Chondrocyte (in vitro differentiated cells): ENCODE data around the gene CAPN15. TPM values are rescaled to one million over a fixed set of nuclear protein-coding genes. Genes with fewer than 3 reads are reported as not detected.

ENCODE experiments used
- DNase-seq: peaks from one replicate; pipeline ENCODE4 v3.0.0; 2021; ENCODE audit warnings: mixed read lengths, low spot score
- H3K27ac Mint-ChIP-seq: one replicate; pipeline ENCODE4 v1.8.0; 2021; ENCODE audit warnings: mild to moderate bottlenecking, moderate library complexity, mixed read lengths; ENCODE audit not compliant: unreplicated experiment
- H3K27me3 Mint-ChIP-seq: 2 replicates; pipeline ENCODE4 v1.8.0; 2021; ENCODE audit warnings: low read depth, mixed read lengths
- H3K36me3 Mint-ChIP-seq: 2 replicates; pipeline ENCODE4 v1.8.0; 2021; ENCODE audit warnings: low read depth, mixed read lengths
- H3K4me1 Mint-ChIP-seq: 2 replicates; pipeline ENCODE4 v1.8.0; 2021; ENCODE audit warnings: low read depth, mild to moderate bottlenecking, mixed read lengths
- H3K4me3 Mint-ChIP-seq: one replicate; pipeline ENCODE4 v1.8.0; 2021; ENCODE audit warnings: mild to moderate bottlenecking, moderate library complexity, mixed read lengths; ENCODE audit not compliant: unreplicated experiment
- H3K9me3 Mint-ChIP-seq: 2 replicates; pipeline ENCODE4 v1.8.0; 2021; ENCODE audit warnings: low read depth, mixed read lengths
- CTCF ChIP-seq: fragments of 200-600 bp; sonication (generic); IDR thresholded peaks from 2 replicates; pipeline ENCODE4 v1.5.0; 2021; ENCODE audit warnings: antibody characterized with exemption, mild to moderate bottlenecking, moderate library complexity
- total RNA-seq: library from RNA; stranded (reverse); gene quantifications from 3 replicates; pipeline ENCODE4 v1.2.1, GENCODE V29; 2021

CAPN15 gene
- total RNA-seq, 1 donor from 2014 or later, result 28.8 TPM

DNA sequence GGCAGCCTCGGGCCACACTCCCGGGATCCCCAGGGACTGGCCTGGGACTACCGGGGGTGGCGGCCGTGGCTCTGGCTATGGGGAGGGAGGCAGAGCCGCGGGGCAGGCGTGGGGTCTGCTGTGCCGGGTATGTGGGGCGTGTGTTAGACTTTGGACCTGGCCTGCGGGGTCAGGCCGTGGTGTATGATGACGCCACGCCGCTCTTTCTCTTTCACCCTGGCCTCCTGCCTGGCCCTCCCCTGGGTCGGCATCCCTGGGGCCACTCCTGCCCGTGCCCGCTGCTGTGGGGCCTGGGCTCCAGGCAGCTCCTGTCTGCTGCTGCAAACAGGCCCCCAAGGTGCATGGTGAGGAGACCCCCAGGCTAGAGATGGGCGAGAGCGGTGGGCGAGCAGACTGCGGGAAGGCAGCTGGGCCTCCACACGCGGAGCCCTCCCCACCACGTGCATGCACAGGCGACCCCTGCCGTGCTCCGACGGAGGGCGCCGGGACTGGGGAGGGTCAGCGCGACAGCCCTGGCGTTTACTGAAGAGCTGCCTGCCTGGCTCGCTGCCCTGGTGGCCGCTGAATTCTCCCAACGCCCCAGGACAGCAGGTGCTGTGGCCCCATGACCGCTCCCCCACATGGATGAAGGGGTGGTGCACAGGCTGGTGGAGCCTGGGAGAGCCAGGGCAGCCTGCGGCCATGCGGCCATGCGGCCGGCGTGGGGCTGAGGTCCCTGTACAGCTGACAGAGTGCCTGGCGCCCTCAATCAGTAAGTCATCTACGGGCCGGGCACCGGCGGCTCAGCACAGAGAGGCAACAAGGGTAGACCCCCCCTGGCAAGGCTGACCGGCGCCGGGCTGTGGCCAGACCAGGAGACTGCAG is 16.0 kb downstream of the CAPN15 start:
- Mint-ChIP-seq H3K4me1 (peaks cover 11% of the 10 kb centered on the region), H3K4me3 (no peak overlapping the region), H3K9me3 (no peaks in the 10 kb centered on the region), H3K27ac (no peak overlapping the region), H3K36me3 (no peaks in the 10 kb centered on the region), H3K27me3 (no peaks in the 10 kb centered on the region)
- DNase-seq, result no peak
- no peak for TF ChIP-seq CTCF

DNA sequence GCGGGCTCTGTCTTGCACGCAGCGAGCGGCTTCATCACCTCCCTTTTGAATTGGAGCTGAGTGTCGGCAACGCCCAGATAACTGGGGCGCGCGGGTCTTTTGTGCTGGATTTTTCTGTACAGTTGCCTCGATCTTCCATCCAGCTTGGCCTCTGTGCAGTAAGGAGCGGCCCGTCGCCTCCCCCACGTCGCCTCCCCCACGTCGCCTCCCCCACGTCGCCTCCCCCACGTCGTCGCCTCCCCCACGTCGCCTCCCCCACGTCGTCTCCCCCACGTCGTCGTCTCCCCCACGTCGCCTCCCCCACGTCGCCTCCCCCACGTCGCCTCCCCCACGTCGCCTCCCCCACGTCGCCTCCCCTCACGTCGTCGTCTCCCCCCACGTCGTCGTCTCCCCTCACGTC is 17.0 kb downstream of the CAPN15 start:
- H3K4me1 Mint-ChIP-seq, result peaks cover 5% of the 10 kb centered on the region
- no peak for TF ChIP-seq CTCF
- DNase-seq, result no peak
- H3K36me3 Mint-ChIP-seq, result no peaks in the 10 kb centered on the region
- H3K27me3 Mint-ChIP-seq, result no peaks in the 10 kb centered on the region
- H3K9me3 Mint-ChIP-seq, result no peaks in the 10 kb centered on the region
- H3K27ac Mint-ChIP-seq, result no peak overlapping the region
- H3K4me3 Mint-ChIP-seq, result no peak overlapping the region

GRCh38 chr16:546909-547770 is 19.6 kb downstream of the CAPN15 start:
- no peaks in the 10 kb centered on the region for H3K36me3 Mint-ChIP-seq
- H3K27ac Mint-ChIP-seq, result no peak overlapping the region
- peak; percentile 72 for TF ChIP-seq CTCF
- H3K4me3 Mint-ChIP-seq, result no peak overlapping the region
- H3K4me1 Mint-ChIP-seq, result no peaks in the 10 kb centered on the region
- no peak for DNase-seq
- H3K27me3 Mint-ChIP-seq, result no peaks in the 10 kb centered on the region
- H3K9me3 Mint-ChIP-seq, result no peaks in the 10 kb centered on the region

- Mint-ChIP-seq H3K27ac (no peak overlapping the region), H3K4me1 (no peaks in the 10 kb centered on the region), H3K27me3 (no peaks in the 10 kb centered on the region), H3K36me3 (no peaks in the 10 kb centered on the region), H3K9me3 (no peaks in the 10 kb centered on the region), H3K4me3 (no peak overlapping the region)
- no peak for TF ChIP-seq CTCF
- no peak for DNase-seq
Observed at GRCh38 chr16:548586-548985, 21.1 kb downstream of the CAPN15 start.

DNA sequence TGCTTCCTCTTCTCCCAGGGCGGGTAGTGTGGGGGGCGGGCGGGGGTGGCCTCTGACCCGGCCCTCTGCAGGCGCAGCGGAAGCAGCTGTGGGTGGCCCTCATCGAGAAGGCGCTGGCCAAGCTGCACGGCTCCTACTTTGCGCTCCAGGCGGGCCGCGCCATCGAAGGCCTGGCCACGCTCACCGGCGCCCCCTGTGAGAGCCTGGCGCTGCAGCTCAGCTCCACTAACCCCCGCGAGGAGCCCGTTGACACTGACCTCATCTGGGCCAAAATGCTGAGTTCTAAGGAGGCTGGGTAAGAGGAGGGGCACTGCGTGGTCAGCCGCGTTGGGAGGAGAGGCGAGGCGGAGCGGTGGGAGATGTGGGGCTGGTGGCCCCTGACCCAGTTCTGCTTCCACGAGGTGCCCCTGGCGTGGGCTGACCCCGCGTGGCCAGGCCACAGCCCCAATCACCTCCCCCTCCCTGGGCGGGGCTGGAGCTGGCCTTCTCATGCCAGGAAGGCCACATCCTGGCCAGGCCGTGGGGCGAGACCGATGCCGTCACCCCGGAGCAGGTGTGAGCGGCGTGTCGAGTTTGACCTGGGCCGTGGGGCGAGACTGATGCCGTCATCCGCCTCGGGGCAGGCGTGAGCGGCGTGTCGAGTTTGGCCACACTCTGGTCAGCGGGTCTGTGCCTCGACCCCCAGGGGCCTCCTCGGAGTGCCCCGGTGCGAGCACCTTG is 22.2 kb downstream of the CAPN15 start:
- peak; percentile 44 for TF ChIP-seq CTCF
- Mint-ChIP-seq H3K9me3 (no peaks in the 10 kb centered on the region), H3K4me3 (no peak overlapping the region), H3K27me3 (no peaks in the 10 kb centered on the region), H3K27ac (no peak overlapping the region), H3K4me1 (peaks cover 3% of the 10 kb centered on the region), H3K36me3 (peaks cover 1% of the 10 kb centered on the region)
- DNase-seq, result no peak
